Measurements from ENCODE around the gene CCDC33. TPM values are rescaled to one million over a fixed set of nuclear protein-coding genes. Genes with fewer than 3 reads are reported as not detected.
A peak's percentile ranks its signal among the peaks of the same experiment; 100 is the strongest.

Gene CCDC33
- total RNA-seq, 4 donors from 2014 or later, result not detected

GRCh38 chr15:74200412-74200815, 35.7 kb upstream of the CCDC33 start:
- DNase-seq (ENCODE audit: low spot score in 2 of 2), result peak; percentile 65 to 85
- H3K9me3 ChIP-seq, result no peaks in the 10 kb centered on the region
- peaks cover 0 to 3% of the 10 kb centered on the region in 2 donors for H3K27me3 ChIP-seq
- H3K4me1 ChIP-seq, result peaks cover 0 to 57% (median 13%) of the 10 kb centered on the region in 4 donors
- TF ChIP-seq CTCF (IDR thresholded peaks at IDR 0.05) (no peak), EP300 (IDR thresholded peaks at IDR 0.05) (peak in 1 of 2 donors; percentile 61), POLR2A (IDR thresholded peaks at IDR 0.05) (no peak)
- WGBS, 2 donors, result 10 to 50% methylated on average over 1 of the region's 1 CpG
- H3K27ac ChIP-seq, result peak overlapping the region in 2 of 4 donors; percentile 34 to 39
- H3K4me3 ChIP-seq, result no peak overlapping the region
- H3K36me3 ChIP-seq, result no peaks in the 10 kb centered on the region

GRCh38 chr15:74200871-74201419, 35.2 kb upstream of the CCDC33 start:
- Histone ChIP-seq H3K4me3 (no peak overlapping the region), H3K27me3 (peaks cover 0 to 3% of the 10 kb centered on the region in 2 donors), H3K9me3 (no peaks in the 10 kb centered on the region), H3K4me1 (peaks cover 0 to 56% (median 13%) of the 10 kb centered on the region in 4 donors), H3K36me3 (no peaks in the 10 kb centered on the region), H3K27ac (peak overlapping the region in 2 of 4 donors; percentile 34 to 39)
- TF ChIP-seq EP300 (IDR thresholded peaks at IDR 0.05) (no peak), POLR2A (IDR thresholded peaks at IDR 0.05) (no peak), CTCF (IDR thresholded peaks at IDR 0.05) (no peak)
- 49 to 63% methylated on average over 8 of the region's 8 CpGs for WGBS, 2 donors
- DNase-seq (ENCODE audit: low spot score in 2 of 2), result peak; percentile 39 to 60

GRCh38 chr15:74201710-74202420, 34.3 kb upstream of the CCDC33 start:
- Histone ChIP-seq H3K27me3 (peaks cover 0 to 3% of the 10 kb centered on the region in 2 donors), H3K4me3 (no peak overlapping the region), H3K27ac (no peak overlapping the region), H3K36me3 (no peaks in the 10 kb centered on the region), H3K9me3 (no peaks in the 10 kb centered on the region), H3K4me1 (peaks cover 0 to 49% (median 13%) of the 10 kb centered on the region in 4 donors)
- DNase-seq (ENCODE audit: low spot score in 2 of 2), result no peak
- TF ChIP-seq CTCF (IDR thresholded peaks at IDR 0.05), result no peak
- no peak for TF ChIP-seq POLR2A (IDR thresholded peaks at IDR 0.05)
- no peak for TF ChIP-seq EP300 (IDR thresholded peaks at IDR 0.05)
- WGBS, 2 donors, result 35 to 42% methylated on average over 7 of the region's 7 CpGs

GRCh38 chr15:74202452-74203401, 33.4 kb upstream of the CCDC33 start, which contains the start of gene STRA6:
Gene STRA6 (minus strand): TSS chr15:74202787. CDS start chr15:74202267, 520 bp downstream.
- H3K27ac ChIP-seq, result no peak within 1 kb of the TSS
- H3K4me1 ChIP-seq, result peaks cover 0 to 49% (median 13%) of the 10 kb centered on the region in 4 donors
- no peaks in the 10 kb centered on the region for H3K36me3 ChIP-seq
- 55 to 58% methylated on average over 25 to 26 of the region's 26 CpGs for WGBS, 2 donors
- H3K27me3 ChIP-seq, result peaks cover 0 to 3% of the 10 kb centered on the region in 2 donors
- H3K4me3 ChIP-seq, result no peak within 1 kb of the TSS
- DNase-seq (ENCODE audit: low spot score in 2 of 2), result no peak
- no peaks in the 10 kb centered on the region for H3K9me3 ChIP-seq
- TF ChIP-seq EP300 (IDR thresholded peaks at IDR 0.05) (no peak), CTCF (IDR thresholded peaks at IDR 0.05) (no peak), POLR2A (IDR thresholded peaks at IDR 0.05) (no peak)
